SK-N-SH (cell line): ENCODE measurements around the gene BANF1. TPM values are rescaled to one million over a fixed set of nuclear protein-coding genes. Genes with fewer than 3 reads are reported as not detected.

ENCODE experiments used
- CTCF ChIA-PET: fragments of 300-600, 350-600 bp; formaldehyde crosslinking; extraction: SDS; loops from one replicate; lab custom pipeline; 2021; lab: Yijun Ruan, JAX
- POLR2A ChIA-PET: fragments of 350-600 bp; sonication (Branson Sonifier 250); formaldehyde crosslinking; extraction: SDS; loops from one replicate; lab custom pipeline; 2020; ENCODE audit warnings: antibody characterized with exemption, inconsistent platforms; lab: Yijun Ruan, JAX
- DNase-seq: peaks from one replicate; pipeline ENCODE4 v3.0.0; 2012
- H2AFZ ChIP-seq: fragments of 200-600 bp; sonication (generic); 2 replicates; pipeline ENCODE4 v1.8.1; 2016; ENCODE audit warnings: antibody characterized with exemption, mild to moderate bottlenecking, low read depth
- H3F3A ChIP-seq: fragments of 200-600 bp; sonication (generic); replicated peaks from 2 replicates; pipeline ENCODE3; 2016; ENCODE audit warnings: antibody characterized with exemption, mild to moderate bottlenecking; ENCODE audit not compliant: insufficient read depth
- H3K27ac ChIP-seq, 2 experiments: fragments of 200-500 bp in 1 of 2; fragments of 200-600 bp in 1 of 2; sonication (Bioruptor generic) in 1 of 2; sonication (generic), shearing (Covaris generic) in 1 of 2; 2 replicates each; pipeline versions ENCODE4 v1.5.1 to v1.6.1; 2014 to 2016; ENCODE audit warnings: low read depth in 2 of 2, inconsistent platforms in 1 of 2, low read length in 1 of 2, mild to moderate bottlenecking in 1 of 2, mixed read lengths in 1 of 2
- H3K27me3 ChIP-seq: fragments of 200-600 bp; sonication (generic), shearing (Covaris generic); 2 replicates; pipeline ENCODE4 v1.6.1; 2016; ENCODE audit warnings: mixed run types; ENCODE audit not compliant: insufficient read depth
- H3K36me3 ChIP-seq, 2 experiments: fragments of 200-500 bp in 1 of 2; fragments of 200-600 bp in 1 of 2; sonication (Bioruptor generic) in 1 of 2; sonication (generic) in 1 of 2; replicated peaks in 1 of 2; 2 replicates each; pipeline versions ENCODE3 to v1.5.1; 2014 to 2016; ENCODE audit warnings: low read length in 1 of 2, mild to moderate bottlenecking in 1 of 2; ENCODE audit not compliant: insufficient read depth in 2 of 2, control insufficient read depth in 1 of 2
- H3K4me1 ChIP-seq, 2 experiments: fragments of 200-500 bp in 1 of 2; fragments of 200-600 bp in 1 of 2; sonication (Bioruptor generic) in 1 of 2; sonication (generic), shearing (Covaris generic) in 1 of 2; 2 replicates each; pipeline versions ENCODE4 v1.5.1 to v1.6.1; 2014 to 2016; ENCODE audit warnings: low read depth in 1 of 2, low read length in 1 of 2, mixed run types in 1 of 2; ENCODE audit not compliant: insufficient read depth in 2 of 2, control insufficient read depth in 1 of 2
- H3K4me2 ChIP-seq: fragments of 200-600 bp; sonication (generic), shearing (Covaris generic); 2 replicates; pipeline ENCODE4 v1.6.1; 2017; ENCODE audit warnings: mixed run types
- H3K4me3 ChIP-seq, 2 experiments: fragments of 200-500 bp in 1 of 2; fragments of 200-600 bp in 1 of 2; sonication (Bioruptor generic) in 1 of 2; sonication (generic), shearing (Covaris generic) in 1 of 2; 2 replicates each; pipeline versions ENCODE4 v1.5.1 to v1.8.1; 2014 to 2016; ENCODE audit warnings: low read depth in 2 of 2, inconsistent platforms in 1 of 2, low read length in 1 of 2, mild to moderate bottlenecking in 1 of 2, mixed read lengths in 1 of 2, moderate library complexity in 1 of 2
- H3K79me2 ChIP-seq: fragments of 200-600 bp; sonication (generic); 2 replicates; pipeline ENCODE4 v1.8.1; 2017; ENCODE audit warnings: mild to moderate bottlenecking; ENCODE audit not compliant: insufficient read depth
- H3K9ac ChIP-seq: fragments of 200-600 bp; sonication (generic); 2 replicates; pipeline ENCODE4 v1.6.1; 2017; ENCODE audit warnings: mixed run types
- H3K9me2 ChIP-seq: fragments of 200-600 bp; sonication (generic); 2 replicates; pipeline ENCODE4 v1.6.1; 2017; ENCODE audit warnings: mixed run types
- H3K9me3 ChIP-seq: fragments of 200-600 bp; sonication (generic); 2 replicates; pipeline ENCODE4 v1.6.1; 2017; ENCODE audit warnings: mixed run types, mild to moderate bottlenecking, moderate library complexity
- H4K20me1 ChIP-seq: fragments of 200-600 bp; sonication (generic); 2 replicates; pipeline ENCODE4 v1.6.1; 2017; ENCODE audit warnings: mild to moderate bottlenecking, mixed run types; ENCODE audit not compliant: insufficient read depth
- ELF1 ChIP-seq: IDR thresholded peaks from 2 replicates; pipeline ENCODE4 v1.4.0; 2012
- EP300 ChIP-seq, 2 experiments: IDR thresholded peaks; 2 replicates each; pipeline versions ENCODE4 v1.4.0 to v1.6.1; 2012; ENCODE audit warnings: borderline replicate concordance in 1 of 2, low read depth in 1 of 2, low read length in 1 of 2
- RCOR1 ChIP-seq: fragments of 150-350 bp; IDR thresholded peaks from 2 replicates; pipeline ENCODE4 v1.6.1; 2017; ENCODE audit warnings: antibody characterized with exemption, low read length
- RFX5 ChIP-seq: IDR thresholded peaks from 2 replicates; pipeline ENCODE4 v1.6.1; 2012; ENCODE audit warnings: mild to moderate bottlenecking, improper control_type of control experiment, low read length
- RXRA ChIP-seq: IDR thresholded peaks from 2 replicates; pipeline ENCODE4 v1.4.0; 2012; ENCODE audit warnings: low read depth, mild to moderate bottlenecking, borderline replicate concordance
- SMC3 ChIP-seq: IDR thresholded peaks from 2 replicates; pipeline ENCODE4 v1.6.1; 2012; ENCODE audit warnings: low read depth, low read length, improper control_type of control experiment
- TAF1 ChIP-seq: IDR thresholded peaks from 2 replicates; pipeline ENCODE4 v1.6.1; 2012; ENCODE audit warnings: low read depth, mild to moderate bottlenecking, low read length, moderate library complexity, borderline replicate concordance
- TCF12 ChIP-seq: IDR thresholded peaks from 2 replicates; pipeline ENCODE4 v1.4.0; 2012
- TEAD4 ChIP-seq: IDR thresholded peaks from 2 replicates; pipeline ENCODE4 v1.4.0; 2012; ENCODE audit warnings: mild to moderate bottlenecking, borderline replicate concordance; ENCODE audit not compliant: insufficient read depth
- WGBS: methylation state at CpG from one replicate; pipeline ENCODE4 v1.1.6; 2017; ENCODE audit warnings: low lambda C conversion rate; 5-methylcytosine and 5-hydroxymethylcytosine counted together
- polyA plus RNA-seq, 3 experiments: library from polyadenylated mRNA; depleted of rRNA; stranded (reverse); fragments of >200 nt; gene quantifications; 2 replicates each; pipeline ENCODE4 v1.2.3, GENCODE V29; 2012
- TF ChIP-seq, protein P1 (sequence below): IDR thresholded peaks from 2 replicates; pipeline ENCODE4 v1.4.0; 2012; ENCODE audit warnings: low read depth, borderline replicate concordance
- TF ChIP-seq, protein P2 (sequence below): fragments of 150-350 bp; IDR thresholded peaks from 2 replicates; pipeline ENCODE4 v1.6.1; 2017; ENCODE audit warnings: antibody characterized with exemption, low read length, low read depth, borderline replicate concordance

The BANF1 gene
- polyA plus RNA-seq, 1 of the 3 experiments (the other 2 are of a cell fraction) = 382 TPM

DNA sequence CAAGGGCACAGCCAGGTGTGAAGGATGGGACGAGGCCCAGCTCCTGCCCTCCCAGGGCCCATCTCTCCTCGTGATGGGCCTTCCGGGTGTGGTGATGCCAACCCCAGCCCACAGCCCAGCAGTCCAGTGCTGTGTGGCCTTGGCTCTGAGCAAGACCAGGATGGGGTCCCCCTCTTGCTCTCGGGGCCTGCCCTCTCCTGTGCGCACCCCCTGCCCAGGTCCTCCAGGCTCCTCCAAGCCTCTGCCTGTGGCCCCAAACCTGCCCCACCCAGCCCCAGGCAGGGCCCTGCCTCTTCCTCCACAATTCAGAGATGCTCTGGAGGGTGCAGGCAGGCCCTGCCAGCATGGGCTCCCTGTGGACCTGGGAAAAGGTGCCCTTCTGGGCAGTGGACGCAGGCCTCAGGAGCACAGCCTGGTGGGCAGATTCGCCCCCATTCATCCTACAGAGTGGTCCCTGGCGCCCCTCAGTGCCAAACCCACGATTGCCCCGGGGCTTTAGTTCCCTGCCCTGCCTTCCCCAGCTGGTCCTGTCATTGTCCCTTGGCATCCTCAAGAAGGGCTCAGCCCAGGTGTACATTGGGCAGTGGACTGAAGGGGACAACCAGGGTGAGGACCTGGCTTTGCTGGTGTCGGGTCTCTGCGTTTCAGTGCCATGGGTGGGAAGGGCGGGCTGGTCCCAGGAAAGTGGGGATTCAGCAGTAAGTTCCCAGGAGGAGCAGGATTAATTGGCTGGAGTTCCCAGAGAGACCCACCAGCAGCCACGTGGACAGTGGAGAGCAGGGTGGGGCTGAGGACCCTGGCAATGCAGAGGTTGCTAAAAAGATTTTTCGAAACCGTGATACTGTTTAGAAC lies 20.1 kb upstream of the BANF1 start:
- Histone ChIP-seq H3K9me3 (no peaks in the 10 kb centered on the region), H3K79me2 (no peaks in the 10 kb centered on the region), H4K20me1 (no peaks in the 10 kb centered on the region), H3K9ac (no peak overlapping the region), H3K27ac (no peak overlapping the region), H3K27me3 (no peaks in the 10 kb centered on the region), H3F3A (peaks cover 12% of the 10 kb centered on the region), H3K4me1 (no peaks in the 10 kb centered on the region), H3K4me2 (no peak overlapping the region), H3K9me2 (no peaks in the 10 kb centered on the region), H2AFZ (no peak overlapping the region), H3K4me3 (no peak overlapping the region), H3K36me3 (peaks cover 3 to 23% of the 10 kb centered on the region in 2 experiments)
- ChIA-PET CTCF (interaction anchor here (1.3 to 20.1 kb wide), 2 partner anchors 10 to 95 kb away, joined by 3 to 261 read pairs; partner anchors contain the start of genes CCDC85B, CTSW and FIBP), POLR2A (no interaction called here)
- WGBS = 88% methylated on average over 10 of the region's 16 CpGs
- no peak for TF ChIP-seq TAF1
- TF ChIP-seq, protein P1, sequence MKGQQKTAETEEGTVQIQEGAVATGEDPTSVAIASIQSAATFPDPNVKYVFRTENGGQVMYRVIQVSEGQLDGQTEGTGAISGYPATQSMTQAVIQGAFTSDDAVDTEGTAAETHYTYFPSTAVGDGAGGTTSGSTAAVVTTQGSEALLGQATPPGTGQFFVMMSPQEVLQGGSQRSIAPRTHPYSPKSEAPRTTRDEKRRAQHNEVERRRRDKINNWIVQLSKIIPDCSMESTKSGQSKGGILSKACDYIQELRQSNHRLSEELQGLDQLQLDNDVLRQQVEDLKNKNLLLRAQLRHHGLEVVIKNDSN = no peak
- TF ChIP-seq SMC3 = no peak
- no peak for TF ChIP-seq TEAD4
- TF ChIP-seq RCOR1 = no peak
- TF ChIP-seq EP300 (IDR thresholded peaks at IDR 0.05; ENCODE audit: borderline replicate concordance in 1 of 2, low read depth in 1 of 2, low read length in 1 of 2) = no peak
- no peak for TF ChIP-seq RXRA
- TF ChIP-seq, protein P2, sequence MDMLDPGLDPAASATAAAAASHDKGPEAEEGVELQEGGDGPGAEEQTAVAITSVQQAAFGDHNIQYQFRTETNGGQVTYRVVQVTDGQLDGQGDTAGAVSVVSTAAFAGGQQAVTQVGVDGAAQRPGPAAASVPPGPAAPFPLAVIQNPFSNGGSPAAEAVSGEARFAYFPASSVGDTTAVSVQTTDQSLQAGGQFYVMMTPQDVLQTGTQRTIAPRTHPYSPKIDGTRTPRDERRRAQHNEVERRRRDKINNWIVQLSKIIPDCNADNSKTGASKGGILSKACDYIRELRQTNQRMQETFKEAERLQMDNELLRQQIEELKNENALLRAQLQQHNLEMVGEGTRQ = no peak
- no peak for TF ChIP-seq RFX5
- DNase-seq = peak; percentile 35

DNA sequence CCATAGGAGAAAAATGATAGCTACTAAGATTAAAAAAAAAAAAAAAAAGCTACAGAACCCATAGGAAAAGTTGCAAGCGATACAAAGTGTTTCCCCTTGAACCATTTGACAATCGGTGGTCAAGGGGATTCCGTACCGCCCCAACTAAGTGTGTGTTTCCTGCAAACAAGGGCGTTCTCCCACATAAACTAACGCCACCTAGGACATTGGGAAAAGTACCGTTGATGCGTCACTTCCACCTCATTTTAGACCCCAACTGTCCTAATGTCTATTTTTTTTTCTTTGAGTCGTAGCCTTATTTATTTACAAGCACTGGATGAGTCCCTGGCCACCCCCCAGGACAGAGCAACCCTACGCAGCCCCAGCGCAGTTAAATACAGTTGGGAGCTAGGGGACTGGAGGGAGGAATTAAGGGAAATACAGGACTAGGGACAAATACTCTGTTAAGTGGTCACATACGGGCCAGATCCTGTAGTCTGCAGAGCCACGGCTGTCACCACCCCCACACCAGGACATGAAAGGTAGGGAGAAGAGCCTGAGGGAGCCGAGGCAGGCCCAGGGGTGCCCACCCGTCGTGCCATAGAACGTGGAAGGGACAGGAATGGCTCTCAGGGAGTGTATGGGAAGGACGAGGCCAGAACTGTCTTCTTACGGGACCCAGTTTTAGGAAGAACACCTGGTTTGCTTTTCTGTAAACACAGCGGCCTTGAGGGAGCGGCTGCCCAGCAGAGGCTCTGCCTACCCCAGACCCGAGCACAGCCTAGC lies 19.3 kb upstream of the BANF1 start:
- H3K79me2 ChIP-seq = no peaks in the 10 kb centered on the region
- WGBS = 87% methylated on average over 20 of the region's 22 CpGs
- no peak overlapping the region for H3K9ac ChIP-seq
- POLR2A ChIA-PET = no interaction called here
- no peak overlapping the region for H3K4me3 ChIP-seq
- H2AFZ ChIP-seq = no peak overlapping the region
- no peak for TF ChIP-seq TCF12
- no peak for TF ChIP-seq ELF1
- TF ChIP-seq, all 33 proteins: peak for 0
- DNase-seq = peak; percentile 11
- Histone ChIP-seq H3K4me1 (no peaks in the 10 kb centered on the region), H3K27me3 (no peaks in the 10 kb centered on the region), H3K27ac (no peak overlapping the region), H4K20me1 (no peaks in the 10 kb centered on the region), H3F3A (peaks cover 12% of the 10 kb centered on the region), H3K36me3 (peaks cover 3 to 15% of the 10 kb centered on the region in 2 experiments), H3K9me3 (no peaks in the 10 kb centered on the region), H3K4me2 (no peak overlapping the region), H3K9me2 (no peaks in the 10 kb centered on the region)
- CTCF ChIA-PET = interaction anchor here (20.1 kb wide), 1 partner anchor 96 kb away, joined by 261 read pairs; the partner anchor contains the start of genes CCDC85B, CTSW and FIBP
